GM11168 (cell line): Measurements from ENCODE around the gene LRRC25.
"Not testable (repeated sequence)": the region's sequence is repeated elsewhere in the genome, so short reads cannot be mapped to it uniquely, and the experiment has no call there.

Experiments
- in situ Hi-C: fragments of 300-500 bp; cut with MboI; formaldehyde crosslinking; loops from one replicate; pipeline ENCODE4 v1.12.0; 2022; ENCODE audit warnings: low sequenced_read_pairs; ENCODE audit not compliant: unreplicated experiment

Gene LRRC25

DNA sequence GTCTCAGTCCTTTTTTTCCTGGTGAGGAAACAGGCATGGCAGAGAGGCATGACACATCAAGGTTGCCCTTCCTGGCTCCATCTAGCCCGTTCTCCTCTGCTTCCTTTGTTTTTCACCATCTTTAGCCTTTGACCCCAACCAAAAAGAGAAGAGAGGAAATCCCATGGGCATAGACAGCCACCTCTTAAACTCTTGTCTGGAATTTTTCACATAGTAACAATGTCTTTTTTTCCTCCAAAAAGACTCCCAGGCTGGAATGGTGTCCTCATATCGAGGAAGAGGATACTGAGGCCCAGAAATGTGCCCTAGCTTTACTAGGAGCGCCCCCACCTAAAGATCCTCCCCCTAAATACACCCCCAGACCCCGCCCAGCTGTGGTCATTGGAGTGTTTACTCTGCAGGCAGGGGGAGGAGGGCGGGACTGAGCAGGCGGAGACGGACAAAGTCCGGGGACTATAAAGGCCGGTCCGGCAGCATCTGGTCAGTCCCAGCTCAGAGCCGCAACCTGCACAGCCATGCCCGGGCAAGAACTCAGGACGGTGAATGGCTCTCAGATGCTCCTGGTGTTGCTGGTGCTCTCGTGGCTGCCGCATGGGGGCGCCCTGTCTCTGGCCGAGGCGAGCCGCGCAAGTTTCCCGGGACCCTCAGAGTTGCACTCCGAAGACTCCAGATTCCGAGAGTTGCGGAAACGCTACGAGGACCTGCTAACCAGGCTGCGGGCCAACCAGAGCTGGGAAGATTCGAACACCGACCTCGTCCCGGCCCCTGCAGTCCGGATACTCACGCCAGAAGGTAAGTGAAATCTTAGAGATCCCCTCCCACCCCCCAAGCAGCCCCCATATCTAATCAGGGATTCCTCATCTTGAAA lies 11.5 kb downstream of the LRRC25 start, which contains the start of gene GDF15:
TSS of gene GDF15 (plus strand) at position 484 of the 868 bp plus-strand sequence. CDS start at position 516, 32 bp downstream.
- in situ Hi-C loops: no loop called here

DNA sequence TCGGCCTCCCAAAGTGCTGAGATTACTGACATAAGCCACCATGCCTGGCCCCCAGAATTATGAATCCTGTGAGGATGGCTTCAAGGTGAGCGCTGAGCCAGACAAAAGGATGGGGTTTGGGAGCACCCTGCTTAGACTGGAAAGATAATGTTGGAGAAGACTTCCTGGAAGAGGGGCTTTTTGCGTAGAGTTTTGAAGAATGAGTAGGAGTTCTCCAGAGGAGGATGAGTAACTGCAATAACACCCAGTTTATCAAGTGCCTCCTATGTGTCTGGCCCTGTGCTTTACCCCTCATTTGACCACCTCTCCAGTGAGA lies 12.1 kb downstream of the LRRC25 start:
- in situ Hi-C loops: no loop called here

DNA sequence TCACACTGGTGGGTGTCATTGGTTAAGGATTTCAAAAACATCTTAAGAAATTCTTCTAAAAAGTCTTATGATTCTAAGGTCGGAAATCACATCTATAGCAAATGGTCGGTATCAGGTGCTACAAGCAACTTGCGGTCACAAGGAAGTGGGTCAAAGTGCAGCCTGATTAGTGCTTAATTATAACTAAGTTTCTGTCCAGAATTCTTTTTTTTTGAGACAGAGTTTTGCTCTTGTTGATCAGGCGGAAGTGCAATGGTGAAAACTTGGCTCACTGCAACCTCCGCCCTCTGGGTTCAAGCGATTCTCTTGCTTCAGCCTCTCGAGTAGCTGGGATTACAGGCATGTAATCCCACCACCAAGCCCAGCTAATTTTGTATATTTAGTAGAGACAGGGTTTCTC lies 12.6 kb downstream of the LRRC25 start:
- in situ Hi-C loops: no loop called here

DNA sequence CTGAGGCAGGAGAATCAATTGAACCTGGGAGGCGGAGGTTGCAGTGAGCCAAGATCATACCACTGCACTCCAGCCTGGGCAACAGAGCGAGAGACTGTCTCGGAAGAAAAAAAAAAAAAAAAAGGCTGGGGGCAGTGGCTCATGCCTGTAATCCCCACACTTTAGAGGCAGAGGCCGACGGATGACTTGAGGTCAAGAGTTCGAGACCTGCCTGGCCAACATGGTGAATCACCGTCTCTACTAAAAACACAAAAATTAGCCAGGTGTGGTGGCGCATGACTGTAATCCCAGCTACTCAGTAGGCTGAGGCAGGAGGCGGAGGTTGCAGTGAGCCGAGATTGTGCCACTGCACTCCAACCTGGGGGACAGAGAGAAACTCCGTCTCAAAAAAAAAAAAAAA lies 13.8 kb downstream of the LRRC25 start:
- in situ Hi-C loops: not testable (repeated sequence)

DNA sequence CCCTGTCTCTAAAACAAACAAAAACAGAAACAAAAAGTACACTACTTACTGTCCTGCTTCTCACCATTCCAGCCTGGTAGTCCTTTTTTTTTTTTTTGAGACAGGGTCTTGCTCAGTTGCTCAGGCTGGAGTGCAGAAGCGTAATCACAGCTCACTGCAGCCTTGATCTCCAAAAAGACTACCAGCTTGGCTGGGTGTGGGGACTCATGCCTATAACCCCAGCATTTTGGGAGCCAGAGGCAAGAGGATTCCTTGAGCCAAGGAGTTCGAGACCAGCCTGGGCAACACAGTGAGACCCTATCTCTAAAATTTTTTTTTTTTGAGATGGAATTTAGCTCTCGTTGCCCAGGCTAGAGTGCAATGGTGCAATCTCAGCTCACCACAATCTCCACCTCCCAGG lies 16.6 kb downstream of the LRRC25 start:
- in situ Hi-C loops: no loop called here

DNA sequence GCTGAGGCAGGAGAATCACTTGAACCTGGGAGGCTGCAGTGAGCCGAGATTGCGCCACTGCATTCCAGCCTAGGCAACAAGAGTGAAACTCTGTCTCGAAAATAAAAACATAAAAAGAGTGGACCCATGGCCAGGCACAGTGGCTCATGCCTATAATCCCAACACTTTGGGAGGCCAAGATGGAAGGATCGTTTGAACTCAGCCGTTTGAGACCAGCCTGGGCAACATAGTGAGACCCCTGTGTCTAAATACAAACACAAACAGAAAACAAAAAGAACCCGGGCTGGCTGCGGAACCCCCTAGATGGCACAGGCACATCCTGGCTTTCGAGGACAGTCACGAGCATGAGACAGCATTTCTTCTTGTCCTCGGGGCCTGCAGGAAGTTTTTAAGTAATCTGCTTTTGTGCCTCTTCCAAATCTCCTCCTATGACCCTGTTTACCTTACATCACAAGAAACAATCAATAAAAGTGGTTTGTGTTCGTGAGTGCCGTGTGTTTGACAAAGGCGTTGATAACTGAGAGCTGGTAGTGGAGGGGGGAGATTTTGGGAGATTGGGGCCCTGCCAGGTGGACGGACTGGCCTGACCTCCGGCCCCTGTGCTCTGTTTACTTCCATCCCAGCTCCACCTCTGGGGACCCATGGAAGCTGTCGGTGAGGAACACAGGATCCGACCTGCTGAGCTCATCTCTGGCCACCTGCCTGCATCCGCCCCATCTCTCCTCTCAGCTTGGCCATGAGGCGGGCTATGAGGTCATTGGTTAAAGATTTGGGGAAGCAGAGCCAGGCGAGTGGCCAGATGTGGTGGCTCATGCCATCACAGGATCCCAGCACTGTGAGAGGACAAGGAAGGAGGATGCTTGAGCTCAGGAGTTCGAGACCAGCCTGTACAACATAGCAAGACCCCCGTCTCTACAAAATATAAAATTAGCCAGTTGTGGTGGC lies 17.3 kb downstream of the LRRC25 start:
- in situ Hi-C loops: no loop called here

DNA sequence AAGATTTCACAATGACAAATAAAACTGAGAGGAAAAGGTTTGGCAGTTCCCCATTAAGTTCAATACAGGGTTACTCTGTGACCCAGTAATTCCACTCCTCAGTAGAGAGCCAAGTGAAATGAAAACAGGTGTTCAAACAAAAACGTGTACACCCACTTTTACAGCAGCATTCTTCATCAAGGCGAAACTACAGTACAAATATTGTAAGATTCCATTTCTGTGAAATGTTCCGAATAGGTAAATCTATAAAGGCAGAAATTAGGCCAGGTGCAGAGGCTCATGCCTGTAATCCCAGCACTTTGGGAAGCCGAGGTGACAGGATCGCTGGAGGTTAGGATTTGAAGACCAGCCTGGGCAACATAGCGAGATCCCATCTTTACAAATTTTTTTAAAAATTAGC lies 20.4 kb downstream of the LRRC25 start:
- in situ Hi-C loops: no loop called here

DNA sequence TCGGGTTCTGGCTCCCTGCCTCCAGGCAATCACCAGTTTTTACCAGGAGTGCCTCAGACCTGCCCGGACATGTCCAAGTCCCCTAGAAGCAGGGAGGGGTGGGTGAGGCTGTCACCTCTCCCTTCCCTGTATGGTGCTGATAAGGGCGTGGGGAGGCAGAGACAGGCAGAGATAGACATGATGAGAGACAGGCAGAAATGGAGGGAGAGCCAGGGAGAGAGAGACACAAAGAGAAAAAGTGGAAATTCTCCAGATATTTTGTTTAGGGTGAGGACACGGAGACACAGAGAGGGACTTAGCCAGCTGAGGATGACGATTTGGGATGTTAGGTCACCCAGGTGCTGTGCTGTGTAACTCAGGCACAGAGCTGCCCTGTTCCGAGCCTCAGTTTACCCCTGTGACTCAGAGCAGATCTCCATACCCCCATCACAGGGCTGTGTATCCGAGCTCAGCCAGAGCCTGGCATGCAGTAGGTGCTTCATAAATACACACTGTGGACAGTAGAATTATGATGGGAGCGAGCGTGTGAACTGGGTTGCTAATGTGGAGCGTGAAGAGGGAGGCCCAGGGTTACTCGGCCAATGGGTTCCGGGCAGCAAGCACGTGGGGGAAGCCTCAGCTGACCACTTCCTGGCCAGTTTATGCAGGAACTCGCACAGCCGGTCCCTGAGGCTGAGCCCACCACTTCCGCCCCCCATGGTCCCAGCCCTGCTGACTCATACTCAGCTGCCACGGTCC lies 23.4 kb downstream of the LRRC25 start:
- in situ Hi-C loops: no loop called here

DNA sequence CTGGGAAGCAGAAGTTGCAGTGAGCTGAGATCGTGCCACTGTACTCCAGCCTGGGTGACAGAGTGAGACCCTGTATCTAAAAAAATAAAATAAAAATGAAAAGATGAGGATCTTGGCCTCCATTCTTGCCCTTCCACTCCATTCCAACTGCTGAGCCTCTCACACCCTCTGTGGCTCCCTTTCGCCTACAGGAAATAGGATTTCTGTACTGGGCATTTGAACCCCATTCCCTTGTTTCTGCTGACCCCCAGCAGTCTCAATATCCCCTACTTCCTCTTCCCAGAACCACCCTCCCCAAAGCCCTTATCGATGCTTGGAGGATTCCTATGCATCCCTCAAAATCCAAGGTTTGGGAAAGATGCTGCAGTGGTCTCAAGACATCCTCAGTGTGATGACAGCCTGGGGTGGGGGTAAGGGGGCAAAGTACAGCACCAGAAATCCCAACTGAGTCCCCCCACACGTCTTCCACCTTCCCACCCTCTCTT lies 24.0 kb downstream of the LRRC25 start:
- in situ Hi-C loops: no loop called here

DNA sequence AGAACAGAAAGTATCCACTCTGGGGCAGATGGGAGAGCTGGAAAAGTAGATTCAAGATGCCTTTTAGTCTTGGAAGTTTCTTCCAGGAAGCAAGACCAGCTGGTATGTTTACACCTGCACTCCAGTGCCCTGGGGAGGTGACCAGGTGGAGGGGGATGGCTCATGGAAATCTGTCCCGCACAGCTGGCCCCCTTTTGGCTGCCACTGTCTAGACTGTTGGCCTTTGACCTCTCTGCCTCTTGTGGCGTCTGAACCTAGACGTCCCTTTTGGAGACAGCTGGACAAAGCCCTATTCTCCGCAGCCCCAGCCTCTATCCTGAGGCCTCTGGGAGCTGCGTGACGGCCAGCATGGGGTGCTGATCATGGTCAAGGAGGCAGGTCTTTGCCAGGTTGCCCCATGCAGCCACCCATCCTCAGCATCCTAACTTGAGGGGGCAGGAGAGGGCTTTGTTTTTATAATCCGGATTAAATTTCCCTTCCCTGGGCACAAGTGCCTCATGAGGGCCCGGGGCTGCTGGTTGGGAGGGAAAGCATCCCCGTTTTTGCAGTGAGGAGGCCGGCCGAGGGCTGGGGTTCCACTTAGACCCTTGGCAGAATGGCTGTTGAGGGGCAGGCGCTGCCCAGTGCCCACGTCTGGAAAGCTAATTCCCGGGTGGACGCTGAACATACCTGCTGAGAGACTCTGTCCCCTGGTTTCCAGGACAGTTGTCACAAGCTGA lies 28.8 kb downstream of the LRRC25 start:
- in situ Hi-C loops: no loop called here

DNA sequence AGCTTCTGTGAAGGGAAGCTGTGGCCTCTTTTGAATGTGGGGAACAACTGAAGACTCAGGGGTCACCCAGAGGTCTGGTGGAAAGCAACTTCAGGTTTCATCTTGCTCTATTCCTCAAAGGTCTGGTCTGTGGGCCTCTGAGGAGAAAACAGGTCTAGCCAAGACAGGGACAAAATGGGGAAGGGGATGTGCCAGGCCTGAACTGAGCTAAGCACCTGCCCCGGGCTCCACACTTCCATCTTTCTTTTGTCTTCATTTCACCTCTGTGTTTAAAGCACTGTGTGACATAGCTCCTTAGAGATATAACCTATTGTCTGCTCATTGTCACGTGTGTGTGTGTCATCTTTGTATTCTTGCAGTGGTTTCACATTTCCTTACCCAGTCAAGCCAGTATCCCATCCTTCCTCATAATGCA lies 31.4 kb downstream of the LRRC25 start:
- in situ Hi-C loops: no loop called here

DNA sequence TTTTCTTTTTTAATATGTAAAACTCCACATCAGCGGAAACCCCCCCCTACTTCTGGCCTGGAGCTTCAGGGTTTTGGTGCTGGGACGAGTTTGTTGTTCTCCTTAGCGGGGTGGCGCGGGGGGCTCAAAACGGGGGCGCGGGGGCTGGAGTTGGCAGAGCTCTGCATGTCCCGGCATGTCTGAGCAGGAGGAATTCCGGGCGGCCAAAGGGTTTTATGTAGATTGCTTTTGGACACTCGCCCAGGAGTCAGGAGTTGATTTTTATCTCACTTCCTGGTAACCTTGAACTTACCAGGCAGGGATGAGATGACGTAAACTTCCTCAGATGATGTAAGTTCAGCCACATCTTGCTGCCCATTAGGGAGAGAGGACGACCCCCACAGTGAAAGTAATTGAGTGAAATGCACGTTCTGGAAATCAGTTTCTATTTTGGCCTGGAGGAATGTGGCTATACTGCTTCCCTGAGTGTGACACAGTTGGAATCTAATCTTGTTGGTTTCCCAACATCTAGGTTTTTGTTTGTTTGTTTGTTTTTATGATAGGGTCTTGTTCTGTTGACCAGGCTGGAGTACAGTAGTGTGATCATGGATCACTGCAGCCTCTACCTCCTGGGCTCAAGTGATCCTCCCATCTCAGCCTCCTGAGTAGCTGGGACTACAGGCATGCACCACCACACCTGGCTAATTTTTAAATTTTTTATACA lies 32.4 kb downstream of the LRRC25 start:
- in situ Hi-C loops: no loop called here

DNA sequence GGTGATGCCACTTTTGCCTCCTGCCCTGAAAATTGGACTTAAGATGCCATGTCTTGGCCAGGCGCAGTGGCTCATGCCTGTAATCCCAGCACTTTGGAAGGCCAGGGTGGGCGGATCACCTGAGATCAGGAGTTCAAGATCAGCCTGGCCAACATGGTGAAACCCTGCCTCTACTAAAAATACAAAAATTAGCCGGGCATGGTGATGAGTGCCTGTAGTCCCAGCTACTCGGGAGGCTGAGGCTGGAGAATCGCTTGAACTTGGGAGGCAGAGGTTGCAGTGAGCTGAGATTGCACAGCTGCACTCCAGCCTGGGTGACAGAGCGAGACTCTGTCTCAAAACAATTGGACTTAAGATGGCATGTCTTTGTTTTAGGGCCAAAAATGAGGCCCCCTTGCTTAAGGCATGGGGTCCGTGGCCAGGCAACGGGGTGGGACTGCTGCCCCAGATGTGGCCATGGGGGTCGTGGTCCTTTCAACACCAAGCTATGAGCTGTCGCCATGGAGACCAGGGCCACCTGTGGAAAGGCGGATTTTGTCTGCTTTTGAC lies 33.1 kb downstream of the LRRC25 start:
- in situ Hi-C loops: not testable (repeated sequence)

DNA sequence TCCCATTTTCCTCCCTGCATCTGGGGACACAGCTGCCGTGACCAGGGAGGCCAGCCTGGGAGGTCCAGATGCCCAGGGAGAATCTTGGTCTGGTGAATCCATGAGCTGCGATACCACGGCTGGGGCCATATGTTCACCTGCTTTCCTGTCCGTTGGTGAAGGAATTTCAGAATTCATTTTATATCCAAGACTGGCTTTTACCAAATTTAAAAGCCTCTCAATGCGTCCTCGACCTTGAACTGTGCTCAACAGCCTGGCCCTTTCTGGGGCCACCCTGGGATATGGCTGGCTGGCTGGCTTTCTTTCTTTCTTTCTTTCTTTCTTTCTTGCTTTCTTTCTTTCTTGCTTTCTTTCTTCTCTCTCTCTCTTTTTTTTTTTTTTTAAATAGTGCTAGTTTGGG lies 33.6 kb downstream of the LRRC25 start:
- in situ Hi-C loops: no loop called here

DNA sequence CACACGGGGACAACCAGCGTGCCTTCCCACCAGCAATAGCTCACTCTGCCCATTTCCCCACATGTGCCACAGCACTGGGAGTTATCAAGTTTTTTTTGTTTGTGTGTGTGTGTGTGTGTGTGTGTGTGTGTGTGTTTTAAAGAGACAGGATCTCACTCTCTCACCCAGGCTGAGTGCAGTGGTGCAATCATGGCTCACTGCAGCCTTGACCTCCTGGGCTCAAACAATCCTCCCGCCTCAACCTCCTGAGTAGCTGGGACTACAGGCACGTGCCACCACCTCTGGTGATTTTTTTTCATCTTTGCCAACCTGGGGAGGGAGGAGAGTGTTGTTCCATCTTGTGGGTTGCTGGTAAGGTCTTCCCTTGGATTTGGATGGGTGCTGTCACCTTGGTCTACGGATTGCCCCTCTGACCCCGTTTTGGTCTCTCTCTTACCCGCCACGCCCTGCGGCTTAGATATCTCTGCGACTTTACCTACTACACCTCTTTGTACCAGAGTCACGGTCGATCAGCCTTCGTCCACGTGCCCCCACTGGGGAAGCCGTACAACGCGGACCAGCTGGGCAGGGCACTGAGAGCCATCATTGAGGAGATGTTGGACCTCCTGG lies 34.4 kb downstream of the LRRC25 start:
- in situ Hi-C loops: no loop called here

DNA sequence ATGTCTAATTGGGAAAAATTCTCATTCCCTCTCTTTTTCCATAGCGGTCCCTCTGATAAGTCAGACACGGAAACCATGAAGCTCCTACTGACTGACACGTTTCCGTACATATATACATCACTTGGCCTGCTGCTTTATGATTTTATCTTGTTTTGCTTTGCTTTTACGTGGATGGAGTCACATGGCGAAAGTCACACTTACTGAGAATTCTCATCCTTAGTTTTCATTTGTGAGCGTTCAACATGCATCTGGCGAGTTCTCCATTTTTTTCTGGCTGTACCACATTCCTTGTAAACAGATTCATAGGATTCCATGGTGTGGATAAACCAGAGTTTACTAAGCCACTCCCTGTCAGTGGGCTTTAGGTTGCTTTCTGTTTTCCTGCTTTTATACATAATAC lies 35.8 kb downstream of the LRRC25 start:
- in situ Hi-C loops: no loop called here

DNA sequence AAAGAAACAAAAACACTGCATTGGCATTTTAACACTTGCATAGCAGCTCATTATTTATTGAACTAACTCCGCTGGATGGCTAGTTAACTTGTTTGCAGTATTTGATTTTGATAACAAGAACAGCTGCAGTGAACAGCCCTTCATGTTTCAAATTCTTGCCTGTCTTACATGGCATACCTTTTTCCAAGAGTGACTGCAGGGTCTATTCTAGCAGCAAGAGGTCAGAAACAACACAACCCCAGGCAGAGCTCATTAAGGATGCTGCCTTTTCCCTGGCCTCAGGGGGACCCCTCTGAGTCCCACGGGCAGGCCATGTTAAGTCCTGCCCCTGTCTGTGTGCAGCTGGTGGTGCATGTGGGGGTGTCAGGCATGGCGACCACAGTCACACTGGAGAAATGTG lies 40.4 kb downstream of the LRRC25 start:
- in situ Hi-C loops: no loop called here

DNA sequence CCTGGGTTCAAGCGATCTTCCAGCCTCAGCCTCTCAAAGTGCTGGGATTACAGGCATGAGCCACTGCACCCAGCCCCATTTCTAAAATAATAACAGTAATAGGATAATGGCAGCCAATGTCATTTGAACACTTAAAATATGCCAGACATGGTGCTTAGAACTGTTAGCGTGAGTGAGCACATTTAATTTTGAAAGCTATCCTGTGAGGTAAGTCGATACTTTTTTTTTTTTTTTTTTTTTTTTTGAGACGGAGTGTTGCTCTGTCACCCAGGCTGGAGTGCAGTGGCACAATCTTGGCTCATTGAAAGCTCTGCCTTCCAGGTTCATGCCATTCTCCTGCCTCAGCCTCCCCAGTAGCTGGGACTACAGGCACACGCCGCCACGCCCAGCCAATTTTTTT lies 42.7 kb downstream of the LRRC25 start:
- in situ Hi-C loops: not testable (repeated sequence)
